WTC11 (cell line): Measurements from ENCODE around the gene UGT1A3. TPM values are rescaled to one million over a fixed set of nuclear protein-coding genes. Genes with fewer than 3 reads are reported as not detected.

Experiments used
- ATAC-seq: fragments of 200-7000 bp; cut with Tn5 transposase; 2 replicates; pipeline ENCODE4 v1.10.0; 2021; ENCODE audit warnings: mild to moderate bottlenecking, moderate library complexity
- CTCF ChIA-PET: fragments of 300-600 bp; sonication (Branson Sonifier 250); formaldehyde crosslinking; loops from one replicate; lab custom pipeline; 2021; ENCODE audit warnings: antibody characterized with exemption; lab: Charles Lee
- POLR2A ChIA-PET: fragments of 350-600 bp; sonication (Branson Sonifier 250); formaldehyde crosslinking; loops from one replicate; lab custom pipeline; 2021; ENCODE audit warnings: antibody characterized with exemption; lab: Charles Lee
- DNase-seq: peaks from one replicate; pipeline ENCODE4 v3.0.0; 2021; ENCODE audit warnings: low spot score
- H3K27ac Mint-ChIP-seq: 2 replicates; pipeline ENCODE4 v1.8.0; 2021; ENCODE audit warnings: mixed read lengths
- H3K27me3 Mint-ChIP-seq: 2 replicates; pipeline ENCODE4 v1.8.0; 2021; ENCODE audit warnings: low read depth, mild to moderate bottlenecking, moderate library complexity, mixed read lengths
- H3K36me3 Mint-ChIP-seq: 2 replicates; pipeline ENCODE4 v1.8.0; 2021; ENCODE audit warnings: mixed read lengths
- H3K4me1 Mint-ChIP-seq: 2 replicates; pipeline ENCODE4 v1.8.0; 2022; ENCODE audit warnings: mixed read lengths
- H3K4me3 Mint-ChIP-seq: 2 replicates; pipeline ENCODE4 v1.8.0; 2021; ENCODE audit warnings: mild to moderate bottlenecking, moderate library complexity, mixed read lengths
- H3K9me3 Mint-ChIP-seq: 2 replicates; pipeline ENCODE4 v1.8.0; 2021; ENCODE audit warnings: mixed read lengths
- JUN ChIP-seq: sonication (generic); formaldehyde crosslinking; IDR thresholded peaks from 2 replicates; pipeline ENCODE4 v1.8.0; 2023; ENCODE audit warnings: mild to moderate bottlenecking, missing genetic modification reagents
- NFE2L1 ChIP-seq: sonication (generic); formaldehyde crosslinking; IDR thresholded peaks from 2 replicates; pipeline ENCODE4 v1.8.1; 2023; ENCODE audit warnings: missing genetic modification reagents
- NR2C2 ChIP-seq: sonication (generic); formaldehyde crosslinking; IDR thresholded peaks from 2 replicates; pipeline ENCODE4 v1.8.0; 2022; ENCODE audit warnings: mild to moderate bottlenecking, missing genetic modification reagents
- PRRX2 ChIP-seq: fragments of 250-450 bp; sonication (Bioruptor Pico); IDR thresholded peaks from 2 replicates; pipeline ENCODE4 v1.8.0; 2021; ENCODE audit warnings: mild to moderate bottlenecking
- ZNF232 ChIP-seq: sonication (generic); formaldehyde crosslinking; IDR thresholded peaks from 2 replicates; pipeline ENCODE4 v1.8.0; 2022; ENCODE audit warnings: mild to moderate bottlenecking, missing genetic modification reagents
- total RNA-seq: library from RNA; stranded (reverse); gene quantifications from 3 replicates; pipeline ENCODE4 v1.2.3, GENCODE V29; 2021
- TF ChIP-seq, protein P1 (sequence below): sonication (generic); formaldehyde crosslinking; IDR thresholded peaks from 2 replicates; pipeline ENCODE4 v1.8.0; 2022; ENCODE audit warnings: mild to moderate bottlenecking, missing genetic modification reagents
- TF ChIP-seq, protein P2 (sequence below): sonication (generic); formaldehyde crosslinking; conservative IDR thresholded peaks from 2 replicates; pipeline ENCODE4 v1.8.1; 2022; ENCODE audit warnings: mild to moderate bottlenecking, missing genetic modification reagents
- TF ChIP-seq, protein P3 (sequence below): sonication (generic); formaldehyde crosslinking; IDR thresholded peaks from 2 replicates; pipeline ENCODE4 v1.8.1; 2023; ENCODE audit warnings: mild to moderate bottlenecking, missing genetic modification reagents, moderate library complexity
- TF ChIP-seq, protein P4 (sequence below): sonication (generic); formaldehyde crosslinking; IDR thresholded peaks from 2 replicates; pipeline ENCODE4 v1.8.1; 2023; ENCODE audit warnings: mild to moderate bottlenecking, moderate library complexity, missing genetic modification reagents
- TF ChIP-seq, protein P5 (sequence below): fragments of 250-450 bp; sonication (Bioruptor Pico); IDR thresholded peaks from 2 replicates; pipeline ENCODE4 v1.9.0; 2021; ENCODE audit warnings: mild to moderate bottlenecking
- TF ChIP-seq, protein P6 (sequence below): sonication (generic); formaldehyde crosslinking; IDR thresholded peaks from 2 replicates; pipeline ENCODE4 v1.8.0; 2023; ENCODE audit warnings: missing genetic modification reagents
- TF ChIP-seq, protein P7 (sequence below): sonication (generic); formaldehyde crosslinking; IDR thresholded peaks from 2 replicates; pipeline ENCODE4 v1.8.0; 2022; ENCODE audit warnings: mild to moderate bottlenecking, missing genetic modification reagents
- TF ChIP-seq, protein P8 (sequence below): sonication (generic); formaldehyde crosslinking; IDR thresholded peaks from 2 replicates; pipeline ENCODE4 v1.8.0; 2022; ENCODE audit warnings: missing genetic modification reagents

Gene UGT1A3
- total RNA-seq, 1 experiment from 2014 or later = not detected

DNA sequence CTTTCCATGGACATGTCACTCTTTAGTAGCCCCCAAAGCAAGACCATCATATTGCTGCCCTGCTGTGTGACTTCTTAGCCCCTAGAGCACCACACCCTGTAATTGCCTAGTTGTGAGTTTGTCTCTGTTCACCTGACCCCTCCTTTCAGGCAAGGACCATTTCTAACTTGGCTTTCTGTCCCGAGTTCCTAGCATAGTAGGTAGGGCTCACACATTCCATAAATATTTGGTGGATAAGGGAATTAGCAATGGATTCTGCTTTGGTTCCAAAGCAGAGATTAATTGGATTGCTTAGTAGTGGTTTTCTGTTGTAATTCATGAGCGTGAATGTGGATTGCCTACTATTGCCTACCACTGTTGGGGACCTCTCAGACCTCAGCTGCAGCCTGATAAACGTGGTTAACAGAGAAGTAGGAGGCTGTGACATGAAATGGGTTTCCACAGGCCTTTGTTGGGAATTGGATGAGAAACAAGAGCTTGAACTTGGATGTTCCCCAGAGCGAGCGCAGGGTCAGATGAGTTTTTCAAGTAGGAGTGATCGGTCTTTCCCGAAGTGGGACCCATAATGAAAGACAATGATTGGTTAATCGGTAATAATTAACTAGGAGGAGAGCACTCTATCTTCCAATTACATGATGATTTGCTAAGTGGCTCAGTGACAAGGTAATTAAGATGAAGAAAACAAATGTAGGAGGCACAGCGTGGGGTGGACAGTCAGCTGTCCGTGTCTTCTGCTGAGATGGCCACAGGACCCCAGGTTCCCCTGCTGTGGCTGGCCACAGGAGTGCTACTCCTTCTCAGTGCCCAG is 17.8 kb downstream of the UGT1A3 start:
- H3K9me3 Mint-ChIP-seq = peaks cover 50% of the 10 kb centered on the region

More for the DNA sequence above, 17.8 kb downstream of the UGT1A3 start:
- ChIA-PET CTCF (no interaction called here), POLR2A (no interaction called here)
- no peak for ATAC-seq
- H3K36me3 Mint-ChIP-seq = peaks cover 21% of the 10 kb centered on the region
- no peak for DNase-seq
- TF ChIP-seq, protein P1, sequence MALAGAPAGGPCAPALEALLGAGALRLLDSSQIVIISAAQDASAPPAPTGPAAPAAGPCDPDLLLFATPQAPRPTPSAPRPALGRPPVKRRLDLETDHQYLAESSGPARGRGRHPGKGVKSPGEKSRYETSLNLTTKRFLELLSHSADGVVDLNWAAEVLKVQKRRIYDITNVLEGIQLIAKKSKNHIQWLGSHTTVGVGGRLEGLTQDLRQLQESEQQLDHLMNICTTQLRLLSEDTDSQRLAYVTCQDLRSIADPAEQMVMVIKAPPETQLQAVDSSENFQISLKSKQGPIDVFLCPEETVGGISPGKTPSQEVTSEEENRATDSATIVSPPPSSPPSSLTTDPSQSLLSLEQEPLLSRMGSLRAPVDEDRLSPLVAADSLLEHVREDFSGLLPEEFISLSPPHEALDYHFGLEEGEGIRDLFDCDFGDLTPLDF (CRISPR knock-in tag) = no peak
- TF ChIP-seq, protein P2, sequence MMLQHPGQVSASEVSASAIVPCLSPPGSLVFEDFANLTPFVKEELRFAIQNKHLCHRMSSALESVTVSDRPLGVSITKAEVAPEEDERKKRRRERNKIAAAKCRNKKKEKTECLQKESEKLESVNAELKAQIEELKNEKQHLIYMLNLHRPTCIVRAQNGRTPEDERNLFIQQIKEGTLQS (CRISPR knock-in tag) = no peak
- TF ChIP-seq, protein P3, sequence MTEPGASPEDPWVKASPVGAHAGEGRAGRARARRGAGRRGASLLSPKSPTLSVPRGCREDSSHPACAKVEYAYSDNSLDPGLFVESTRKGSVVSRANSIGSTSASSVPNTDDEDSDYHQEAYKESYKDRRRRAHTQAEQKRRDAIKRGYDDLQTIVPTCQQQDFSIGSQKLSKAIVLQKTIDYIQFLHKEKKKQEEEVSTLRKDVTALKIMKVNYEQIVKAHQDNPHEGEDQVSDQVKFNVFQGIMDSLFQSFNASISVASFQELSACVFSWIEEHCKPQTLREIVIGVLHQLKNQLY (CRISPR knock-in tag) = no peak
- TF ChIP-seq ZNF232 = no peak
- TF ChIP-seq, protein P4, sequence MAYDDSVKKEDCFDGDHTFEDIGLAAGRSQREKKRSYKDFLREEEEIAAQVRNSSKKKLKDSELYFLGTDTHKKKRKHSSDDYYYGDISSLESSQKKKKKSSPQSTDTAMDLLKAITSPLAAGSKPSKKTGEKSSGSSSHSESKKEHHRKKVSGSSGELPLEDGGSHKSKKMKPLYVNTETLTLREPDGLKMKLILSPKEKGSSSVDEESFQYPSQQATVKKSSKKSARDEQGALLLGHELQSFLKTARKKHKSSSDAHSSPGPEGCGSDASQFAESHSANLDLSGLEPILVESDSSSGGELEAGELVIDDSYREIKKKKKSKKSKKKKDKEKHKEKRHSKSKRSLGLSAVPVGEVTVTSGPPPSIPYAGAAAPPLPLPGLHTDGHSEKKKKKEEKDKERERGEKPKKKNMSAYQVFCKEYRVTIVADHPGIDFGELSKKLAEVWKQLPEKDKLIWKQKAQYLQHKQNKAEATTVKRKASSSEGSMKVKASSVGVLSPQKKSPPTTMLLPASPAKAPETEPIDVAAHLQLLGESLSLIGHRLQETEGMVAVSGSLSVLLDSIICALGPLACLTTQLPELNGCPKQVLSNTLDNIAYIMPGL (CRISPR knock-in tag) = no peak
- TF ChIP-seq, protein P5, sequence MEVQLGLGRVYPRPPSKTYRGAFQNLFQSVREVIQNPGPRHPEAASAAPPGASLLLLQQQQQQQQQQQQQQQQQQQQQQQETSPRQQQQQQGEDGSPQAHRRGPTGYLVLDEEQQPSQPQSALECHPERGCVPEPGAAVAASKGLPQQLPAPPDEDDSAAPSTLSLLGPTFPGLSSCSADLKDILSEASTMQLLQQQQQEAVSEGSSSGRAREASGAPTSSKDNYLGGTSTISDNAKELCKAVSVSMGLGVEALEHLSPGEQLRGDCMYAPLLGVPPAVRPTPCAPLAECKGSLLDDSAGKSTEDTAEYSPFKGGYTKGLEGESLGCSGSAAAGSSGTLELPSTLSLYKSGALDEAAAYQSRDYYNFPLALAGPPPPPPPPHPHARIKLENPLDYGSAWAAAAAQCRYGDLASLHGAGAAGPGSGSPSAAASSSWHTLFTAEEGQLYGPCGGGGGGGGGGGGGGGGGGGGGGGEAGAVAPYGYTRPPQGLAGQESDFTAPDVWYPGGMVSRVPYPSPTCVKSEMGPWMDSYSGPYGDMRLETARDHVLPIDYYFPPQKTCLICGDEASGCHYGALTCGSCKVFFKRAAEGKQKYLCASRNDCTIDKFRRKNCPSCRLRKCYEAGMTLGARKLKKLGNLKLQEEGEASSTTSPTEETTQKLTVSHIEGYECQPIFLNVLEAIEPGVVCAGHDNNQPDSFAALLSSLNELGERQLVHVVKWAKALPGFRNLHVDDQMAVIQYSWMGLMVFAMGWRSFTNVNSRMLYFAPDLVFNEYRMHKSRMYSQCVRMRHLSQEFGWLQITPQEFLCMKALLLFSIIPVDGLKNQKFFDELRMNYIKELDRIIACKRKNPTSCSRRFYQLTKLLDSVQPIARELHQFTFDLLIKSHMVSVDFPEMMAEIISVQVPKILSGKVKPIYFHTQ (CRISPR knock-in tag) = no peak
- TF ChIP-seq, protein P6, sequence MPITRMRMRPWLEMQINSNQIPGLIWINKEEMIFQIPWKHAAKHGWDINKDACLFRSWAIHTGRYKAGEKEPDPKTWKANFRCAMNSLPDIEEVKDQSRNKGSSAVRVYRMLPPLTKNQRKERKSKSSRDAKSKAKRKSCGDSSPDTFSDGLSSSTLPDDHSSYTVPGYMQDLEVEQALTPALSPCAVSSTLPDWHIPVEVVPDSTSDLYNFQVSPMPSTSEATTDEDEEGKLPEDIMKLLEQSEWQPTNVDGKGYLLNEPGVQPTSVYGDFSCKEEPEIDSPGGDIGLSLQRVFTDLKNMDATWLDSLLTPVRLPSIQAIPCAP (CRISPR knock-in tag) = no peak
- TF ChIP-seq PRRX2 (CRISPR knock-in tag) = no peak
- TF ChIP-seq JUN = no peak
- TF ChIP-seq, protein P7, sequence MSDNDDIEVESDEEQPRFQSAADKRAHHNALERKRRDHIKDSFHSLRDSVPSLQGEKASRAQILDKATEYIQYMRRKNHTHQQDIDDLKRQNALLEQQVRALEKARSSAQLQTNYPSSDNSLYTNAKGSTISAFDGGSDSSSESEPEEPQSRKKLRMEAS (CRISPR knock-in tag) = no peak
- TF ChIP-seq NFE2L1 = no peak
- TF ChIP-seq NR2C2 (CRISPR knock-in tag) = no peak
- TF ChIP-seq, protein P8, sequence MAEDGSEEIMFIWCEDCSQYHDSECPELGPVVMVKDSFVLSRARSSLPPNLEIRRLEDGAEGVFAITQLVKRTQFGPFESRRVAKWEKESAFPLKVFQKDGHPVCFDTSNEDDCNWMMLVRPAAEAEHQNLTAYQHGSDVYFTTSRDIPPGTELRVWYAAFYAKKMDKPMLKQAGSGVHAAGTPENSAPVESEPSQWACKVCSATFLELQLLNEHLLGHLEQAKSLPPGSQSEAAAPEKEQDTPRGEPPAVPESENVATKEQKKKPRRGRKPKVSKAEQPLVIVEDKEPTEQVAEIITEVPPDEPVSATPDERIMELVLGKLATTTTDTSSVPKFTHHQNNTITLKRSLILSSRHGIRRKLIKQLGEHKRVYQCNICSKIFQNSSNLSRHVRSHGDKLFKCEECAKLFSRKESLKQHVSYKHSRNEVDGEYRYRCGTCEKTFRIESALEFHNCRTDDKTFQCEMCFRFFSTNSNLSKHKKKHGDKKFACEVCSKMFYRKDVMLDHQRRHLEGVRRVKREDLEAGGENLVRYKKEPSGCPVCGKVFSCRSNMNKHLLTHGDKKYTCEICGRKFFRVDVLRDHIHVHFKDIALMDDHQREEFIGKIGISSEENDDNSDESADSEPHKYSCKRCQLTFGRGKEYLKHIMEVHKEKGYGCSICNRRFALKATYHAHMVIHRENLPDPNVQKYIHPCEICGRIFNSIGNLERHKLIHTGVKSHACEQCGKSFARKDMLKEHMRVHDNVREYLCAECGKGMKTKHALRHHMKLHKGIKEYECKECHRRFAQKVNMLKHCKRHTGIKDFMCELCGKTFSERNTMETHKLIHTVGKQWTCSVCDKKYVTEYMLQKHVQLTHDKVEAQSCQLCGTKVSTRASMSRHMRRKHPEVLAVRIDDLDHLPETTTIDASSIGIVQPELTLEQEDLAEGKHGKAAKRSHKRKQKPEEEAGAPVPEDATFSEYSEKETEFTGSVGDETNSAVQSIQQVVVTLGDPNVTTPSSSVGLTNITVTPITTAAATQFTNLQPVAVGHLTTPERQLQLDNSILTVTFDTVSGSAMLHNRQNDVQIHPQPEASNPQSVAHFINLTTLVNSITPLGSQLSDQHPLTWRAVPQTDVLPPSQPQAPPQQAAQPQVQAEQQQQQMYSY (CRISPR knock-in tag) = no peak
- no peaks in the 10 kb centered on the region for H3K4me1 Mint-ChIP-seq
- peaks cover 10% of the 10 kb centered on the region for H3K27me3 Mint-ChIP-seq
- H3K4me3 Mint-ChIP-seq = no peak overlapping the region
- no peak overlapping the region for H3K27ac Mint-ChIP-seq
